Peyer's patch (tissue), 4 donors: Measurements from ENCODE around the gene RELN. TPM values are rescaled to one million over a fixed set of nuclear protein-coding genes. Genes with fewer than 3 reads are reported as not detected.

Source experiments
- DNase-seq, 3 donors: peaks; one replicate each; pipeline ENCODE4 v3.0.0-alpha.2; 2017 to 2019
- H3K27ac ChIP-seq, 4 donors: fragments of 200-600 bp; sonication (generic); one replicate each; pipeline ENCODE4 v1.5.1; 2016 to 2019
- H3K27me3 ChIP-seq, 2 donors: fragments of 200-600 bp; sonication (generic); one replicate each; pipeline ENCODE4 v1.5.1; 2019
- H3K36me3 ChIP-seq, 3 donors: fragments of 200-600 bp; sonication (generic); one replicate each; pipeline ENCODE4 v1.5.1; 2016 to 2019
- H3K4me1 ChIP-seq, 4 donors: fragments of 200-600 bp; sonication (generic); one replicate each; pipeline ENCODE4 v1.5.1; 2016 to 2019
- H3K4me3 ChIP-seq, 4 donors: fragments of 200-600 bp; sonication (generic); 1 replicate in 3 of 4; 2 replicates in 1 of 4; pipeline ENCODE4 v1.5.1; 2016 to 2019; ENCODE audit warnings: mild to moderate bottlenecking in 1 of 4
- H3K9me3 ChIP-seq, 4 donors: fragments of 200-600 bp; sonication (generic); one replicate each; pipeline ENCODE4 v1.5.1; 2016 to 2019; ENCODE audit warnings: mild to moderate bottlenecking in 1 of 4
- POLR2A ChIP-seq, 2 donors: fragments of 450-650 bp; IDR thresholded peaks; one replicate each; pipeline ENCODE4 v1.5.1; 2017; ENCODE audit warnings: antibody characterized with exemption in 2 of 2, mild to moderate bottlenecking in 2 of 2, moderate library complexity in 2 of 2
- total RNA-seq, 4 donors: library from RNA; depleted of rRNA; stranded (reverse); fragments of >200 nt; gene quantifications; one replicate each; pipeline ENCODE4 v1.1.0, GENCODE V29; 2016
- TF ChIP-seq, protein P1 (sequence below), 6 experiments: fragments of 450-650 bp in 4 of 6; fragments of 200-600 bp in 2 of 6; sonication (generic) in 1 of 6; IDR thresholded peaks; one replicate each; pipeline ENCODE4 v1.5.1; 2017 to 2019; ENCODE audit warnings: antibody characterized with exemption in 6 of 6, mild to moderate bottlenecking in 3 of 6, moderate library complexity in 1 of 6

Gene RELN
- total RNA-seq, 4 donors from 2014 or later = 1.7 to 3.9 (median 3.2) TPM

GRCh38 chr7:103877565-103877964 is 111.9 kb downstream of the RELN start:
- TF ChIP-seq POLR2A (IDR thresholded peaks at IDR 0.05) = no peak
- TF ChIP-seq, protein P1, sequence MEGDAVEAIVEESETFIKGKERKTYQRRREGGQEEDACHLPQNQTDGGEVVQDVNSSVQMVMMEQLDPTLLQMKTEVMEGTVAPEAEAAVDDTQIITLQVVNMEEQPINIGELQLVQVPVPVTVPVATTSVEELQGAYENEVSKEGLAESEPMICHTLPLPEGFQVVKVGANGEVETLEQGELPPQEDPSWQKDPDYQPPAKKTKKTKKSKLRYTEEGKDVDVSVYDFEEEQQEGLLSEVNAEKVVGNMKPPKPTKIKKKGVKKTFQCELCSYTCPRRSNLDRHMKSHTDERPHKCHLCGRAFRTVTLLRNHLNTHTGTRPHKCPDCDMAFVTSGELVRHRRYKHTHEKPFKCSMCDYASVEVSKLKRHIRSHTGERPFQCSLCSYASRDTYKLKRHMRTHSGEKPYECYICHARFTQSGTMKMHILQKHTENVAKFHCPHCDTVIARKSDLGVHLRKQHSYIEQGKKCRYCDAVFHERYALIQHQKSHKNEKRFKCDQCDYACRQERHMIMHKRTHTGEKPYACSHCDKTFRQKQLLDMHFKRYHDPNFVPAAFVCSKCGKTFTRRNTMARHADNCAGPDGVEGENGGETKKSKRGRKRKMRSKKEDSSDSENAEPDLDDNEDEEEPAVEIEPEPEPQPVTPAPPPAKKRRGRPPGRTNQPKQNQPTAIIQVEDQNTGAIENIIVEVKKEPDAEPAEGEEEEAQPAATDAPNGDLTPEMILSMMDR (IDR thresholded peaks at IDR 0.05) = peak in 1 of 6 experiments; percentile 6
- Histone ChIP-seq H3K27ac (no peak overlapping the region), H3K9me3 (no peaks in the 10 kb centered on the region), H3K4me1 (no peaks in the 10 kb centered on the region), H3K4me3 (no peak overlapping the region), H3K36me3 (no peaks in the 10 kb centered on the region), H3K27me3 (no peaks in the 10 kb centered on the region)
- DNase-seq = no peak

- H3K4me3 ChIP-seq = no peak overlapping the region
- TF ChIP-seq POLR2A (IDR thresholded peaks at IDR 0.05) = no peak
- TF ChIP-seq, protein P1 (IDR thresholded peaks at IDR 0.05) = no peak
- no peak for DNase-seq
- H3K9me3 ChIP-seq = no peaks in the 10 kb centered on the region
- no peaks in the 10 kb centered on the region for H3K27me3 ChIP-seq
- H3K4me1 ChIP-seq = no peaks in the 10 kb centered on the region
- H3K36me3 ChIP-seq = no peaks in the 10 kb centered on the region
- no peak overlapping the region for H3K27ac ChIP-seq
Measured at GRCh38 chr7:103875718-103876117, 113.7 kb downstream of the RELN start.

DNA sequence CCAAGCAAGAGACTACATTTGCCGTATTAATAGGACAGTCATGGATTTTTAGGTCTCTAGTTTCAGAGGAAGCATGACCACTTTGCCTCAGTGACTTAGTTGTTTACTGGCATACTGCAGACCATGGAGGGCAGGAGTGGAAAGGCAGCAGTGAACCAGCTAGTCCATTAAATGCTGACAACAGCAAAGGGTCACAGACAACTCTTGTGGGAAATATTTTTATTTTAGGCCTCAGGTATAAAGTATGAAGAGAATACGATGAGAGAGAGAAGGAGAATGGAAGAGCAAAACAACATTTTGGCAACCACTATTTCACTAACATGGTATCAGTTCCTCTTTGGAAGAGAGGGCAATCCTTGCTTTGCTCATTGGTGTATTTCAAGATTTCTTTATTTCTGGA is 118.0 kb downstream of the RELN start:
- no peaks in the 10 kb centered on the region for H3K4me1 ChIP-seq
- no peaks in the 10 kb centered on the region for H3K27me3 ChIP-seq
- H3K9me3 ChIP-seq = no peaks in the 10 kb centered on the region
- H3K27ac ChIP-seq = no peak overlapping the region
- no peak overlapping the region for H3K4me3 ChIP-seq
- TF ChIP-seq POLR2A (IDR thresholded peaks at IDR 0.05) = no peak
- TF ChIP-seq, protein P1 (IDR thresholded peaks at IDR 0.05) = no peak
- no peaks in the 10 kb centered on the region for H3K36me3 ChIP-seq
- no peak for DNase-seq

- Histone ChIP-seq H3K36me3 (no peaks in the 10 kb centered on the region), H3K27me3 (no peaks in the 10 kb centered on the region), H3K27ac (no peak overlapping the region), H3K4me1 (no peaks in the 10 kb centered on the region), H3K9me3 (no peaks in the 10 kb centered on the region), H3K4me3 (no peak overlapping the region)
- DNase-seq = no peak
- TF ChIP-seq, protein P1 (IDR thresholded peaks at IDR 0.05) = no peak
- TF ChIP-seq POLR2A (IDR thresholded peaks at IDR 0.05) = no peak
Measured at GRCh38 chr7:103870664-103871063, 118.8 kb downstream of the RELN start.

- Histone ChIP-seq H3K9me3 (no peaks in the 10 kb centered on the region), H3K4me3 (no peak overlapping the region), H3K36me3 (no peaks in the 10 kb centered on the region), H3K4me1 (no peaks in the 10 kb centered on the region), H3K27me3 (no peaks in the 10 kb centered on the region), H3K27ac (no peak overlapping the region)
- DNase-seq = no peak
- TF ChIP-seq, protein P1 (IDR thresholded peaks at IDR 0.05) = no peak
- TF ChIP-seq POLR2A (IDR thresholded peaks at IDR 0.05) = no peak
Measured at GRCh38 chr7:103867874-103868273, 121.6 kb downstream of the RELN start.

GRCh38 chr7:103866919-103867318 is 122.5 kb downstream of the RELN start:
- Histone ChIP-seq H3K27ac (no peak overlapping the region), H3K4me3 (no peak overlapping the region), H3K27me3 (no peaks in the 10 kb centered on the region), H3K4me1 (no peaks in the 10 kb centered on the region), H3K36me3 (no peaks in the 10 kb centered on the region), H3K9me3 (no peaks in the 10 kb centered on the region)
- TF ChIP-seq, protein P1 (IDR thresholded peaks at IDR 0.05) = no peak
- TF ChIP-seq POLR2A (IDR thresholded peaks at IDR 0.05) = no peak
- DNase-seq = no peak
